ENCODE data around the gene TRIM15.

The TRIM15 gene

GRCh38 chr6:30147096-30147495, 16.2 kb upstream of the TRIM15 start:
- DNase-seq, result no peak

- DNase-seq, result no peak
Observed at GRCh38 chr6:30149234-30149633, 14.1 kb upstream of the TRIM15 start.

GRCh38 chr6:30149858-30150550, 13.3 kb upstream of the TRIM15 start:
- no peak for DNase-seq

GRCh38 chr6:30150671-30151395, 12.5 kb upstream of the TRIM15 start:
- no peak for DNase-seq

- DNase-seq, result no peak
Observed at GRCh38 chr6:30151580-30151979, 11.8 kb upstream of the TRIM15 start.

DNA sequence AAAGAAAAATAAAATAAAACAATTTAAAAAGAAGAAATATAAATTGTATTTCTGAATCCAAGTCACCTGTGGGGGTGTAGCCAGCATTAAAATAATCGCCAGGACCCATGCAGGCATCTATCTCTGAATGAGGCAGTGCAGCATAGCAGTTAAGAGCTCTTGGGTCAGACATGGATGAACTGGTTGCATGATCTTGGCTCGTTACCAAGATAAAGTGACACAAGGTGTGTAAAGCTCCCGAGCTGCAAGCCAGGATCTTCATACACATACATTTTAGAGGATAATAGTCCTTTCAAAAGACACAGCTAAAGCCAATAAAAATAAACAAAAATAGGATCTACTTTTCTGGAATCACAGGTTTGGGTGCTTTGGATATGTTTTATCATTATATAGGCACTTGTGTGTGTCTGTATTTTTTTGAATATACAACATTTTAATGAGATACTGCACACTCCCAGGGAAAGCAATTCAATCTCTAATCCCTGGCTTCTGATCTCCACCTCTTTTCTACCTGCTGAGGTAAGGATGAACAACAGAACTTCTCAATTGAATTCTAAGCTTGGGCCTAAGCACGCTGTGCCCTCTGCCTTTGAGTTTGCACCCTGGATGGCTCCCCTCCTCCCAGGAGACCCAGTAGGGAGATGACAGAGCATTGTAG, 11.2 kb upstream of the TRIM15 start:
- DNase-seq, result no peak

DNA sequence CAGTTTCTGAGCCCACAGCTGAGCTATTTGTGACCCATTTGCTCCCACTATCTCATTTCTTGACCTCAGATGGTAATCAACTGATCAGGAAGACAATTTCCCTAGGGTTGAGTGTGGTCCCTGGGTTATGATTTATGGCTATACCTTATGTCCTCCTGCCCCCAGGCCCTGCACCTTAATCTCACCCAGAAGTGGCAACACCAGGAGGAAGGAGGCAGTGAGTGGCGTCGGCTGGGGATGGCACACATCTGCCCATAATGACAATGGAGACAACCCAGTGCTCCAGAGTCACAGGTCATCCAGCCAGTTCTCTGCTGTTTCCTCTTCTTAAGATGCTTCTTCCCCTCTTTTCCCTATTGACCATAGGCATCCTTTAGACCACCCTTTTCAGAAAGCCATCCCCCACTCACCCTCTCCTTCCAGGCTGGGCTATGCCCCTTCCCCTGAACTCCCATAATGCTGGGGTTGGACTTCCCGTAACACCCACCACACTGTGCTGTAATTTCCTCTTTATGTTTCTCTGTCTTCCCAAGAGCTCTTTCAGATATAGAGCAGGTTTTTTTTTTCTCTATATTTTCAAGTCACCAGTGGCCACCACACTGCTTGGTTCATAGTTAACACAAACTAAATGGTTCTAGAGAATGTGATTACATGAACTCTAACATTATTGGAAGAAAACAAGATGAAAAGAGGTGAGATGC, 10.3 kb upstream of the TRIM15 start:
- no peak for DNase-seq

GRCh38 chr6:30154061-30154460, 9.3 kb upstream of the TRIM15 start:
- no peak for DNase-seq

GRCh38 chr6:30154709-30155519, 8.4 kb upstream of the TRIM15 start:
- no peak for DNase-seq

- DNase-seq, result no peak
Observed at GRCh38 chr6:30155520-30156261, 7.7 kb upstream of the TRIM15 start.

DNA sequence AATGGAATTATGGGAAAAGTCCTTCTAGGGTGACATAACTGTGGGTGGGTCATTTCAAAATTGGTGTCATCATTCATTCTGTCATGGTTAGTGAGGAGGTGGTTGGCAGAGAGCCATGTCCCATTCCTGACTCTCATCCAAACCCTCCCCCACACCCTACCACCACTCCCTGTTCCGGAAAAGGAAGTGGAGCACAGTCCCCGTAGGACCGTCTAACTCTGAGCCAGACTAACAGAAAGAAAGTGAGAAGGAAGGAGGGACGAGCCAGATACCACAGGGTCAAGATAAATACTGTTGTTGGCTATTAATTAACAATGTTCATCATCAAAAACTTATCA, 7.1 kb upstream of the TRIM15 start:
- no peak for DNase-seq

DNA sequence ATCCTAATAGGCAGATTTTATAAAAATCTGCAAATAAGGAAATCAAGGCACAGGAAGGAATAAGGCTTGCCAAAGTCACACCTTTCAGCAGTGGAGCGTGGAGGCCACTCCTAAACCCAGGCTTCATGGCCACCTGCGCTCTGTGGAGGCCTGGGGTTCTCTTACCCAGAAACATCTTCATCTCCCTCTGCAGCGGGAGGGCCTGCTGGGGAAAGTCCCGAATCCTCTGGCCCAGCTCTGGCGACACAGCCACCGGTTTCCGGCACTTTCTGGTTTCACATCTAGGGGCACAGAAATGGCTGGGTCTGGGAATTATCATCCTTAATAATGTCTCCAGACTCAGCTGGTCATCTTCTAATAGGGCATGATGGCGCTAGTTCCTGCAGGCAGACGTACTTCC, 6.6 kb upstream of the TRIM15 start:
- no peak for DNase-seq

- DNase-seq, result no peak
Observed at GRCh38 chr6:30157581-30157980, 5.8 kb upstream of the TRIM15 start.

DNA sequence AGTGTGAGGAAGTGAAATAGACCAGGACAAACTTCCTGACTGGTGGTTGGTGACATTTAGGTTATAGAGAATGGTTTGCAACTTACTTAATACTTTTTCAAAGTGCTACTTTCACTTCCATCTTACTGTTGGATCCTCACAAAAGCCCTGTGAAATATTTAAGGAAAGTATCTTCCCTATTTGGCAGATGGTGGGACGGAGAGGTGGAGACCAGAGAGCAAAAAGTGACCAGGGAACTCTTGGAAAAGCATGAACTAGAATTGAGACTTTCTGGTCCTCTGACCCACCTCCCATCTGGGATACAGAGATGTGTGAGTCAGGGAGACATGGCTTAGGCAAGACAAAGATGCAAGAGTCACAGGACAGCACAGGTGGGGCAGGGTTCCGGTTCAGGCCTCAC, 5.3 kb upstream of the TRIM15 start:
- no peak for DNase-seq

GRCh38 chr6:30158475-30159040, 4.8 kb upstream of the TRIM15 start:
- DNase-seq, result no peak

DNA sequence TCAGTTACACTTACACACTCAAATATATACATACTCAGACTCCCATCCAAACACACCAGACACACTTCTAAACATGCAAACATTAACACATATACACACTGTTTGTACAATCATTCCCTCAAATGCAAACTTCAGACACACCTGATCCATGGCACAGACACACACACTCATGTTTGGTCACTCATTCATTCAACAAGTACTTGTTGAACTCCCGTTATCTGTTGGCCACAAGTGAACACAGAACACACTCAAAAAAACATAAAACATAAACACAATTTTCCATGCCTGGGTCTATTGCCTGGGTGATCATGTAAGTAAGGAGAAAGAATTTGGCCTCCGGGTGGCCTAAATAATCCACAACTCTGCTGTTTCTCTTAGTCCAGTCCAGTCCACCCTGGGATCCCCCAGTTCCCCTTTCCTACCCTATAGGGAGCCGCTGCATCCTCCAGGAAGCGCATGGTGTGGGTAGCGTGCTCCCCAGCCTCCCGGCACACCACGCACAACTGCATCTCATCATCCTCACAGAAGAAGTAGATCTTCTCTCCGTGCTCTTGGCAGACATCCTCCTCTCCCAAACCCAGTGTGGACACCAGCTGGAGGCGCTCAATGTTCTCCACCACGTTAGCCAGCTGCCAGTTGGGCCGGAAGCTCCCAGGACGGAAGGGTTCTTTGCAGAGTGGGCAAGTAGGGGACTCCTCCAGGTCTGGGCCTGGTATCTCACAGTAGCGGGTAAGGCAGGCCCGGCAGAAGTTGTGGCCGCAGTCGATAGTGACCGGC, 3.1 kb upstream of the TRIM15 start:
- no peak for DNase-seq

GRCh38 chr6:30160785-30161531, 2.4 kb upstream of the TRIM15 start, which contains the start of gene TRIM10:
Gene TRIM10, minus strand, starts transcription at chr6:30161211. Its CDS starts 353 bp downstream, at chr6:30160858.
- no peak for DNase-seq

GRCh38 chr6:30162265-30163089, 869 bp upstream of the TRIM15 start:
- no peak for DNase-seq
